LHCN-M2 (cell line): Measurements from ENCODE around the gene JADE1. TPM values are rescaled to one million over a fixed set of nuclear protein-coding genes. Genes with fewer than 3 reads are reported as not detected.

ENCODE experiments used
- DNase-seq: peaks from one replicate; pipeline ENCODE4 v3.0.0-alpha.2; 2012; ENCODE audit warnings: low read depth
- polyA plus RNA-seq: library from polyadenylated mRNA; unstranded; fragments of >200 nt; gene quantifications from one replicate; pipeline ENCODE4 v1.2.1, GENCODE V29; 2012; ENCODE audit warnings: missing spikeins
- total RNA-seq: library from RNA; depleted of rRNA; stranded (reverse); fragments of >200 nt; gene quantifications from 2 replicates; pipeline ENCODE4 v1.2.3, GENCODE V29; 2014; rRNA removed

The JADE1 gene
- total RNA-seq = 17.6 and 20.5 TPM in 2 replicates
- polyA plus RNA-seq = 11.0 TPM

DNA sequence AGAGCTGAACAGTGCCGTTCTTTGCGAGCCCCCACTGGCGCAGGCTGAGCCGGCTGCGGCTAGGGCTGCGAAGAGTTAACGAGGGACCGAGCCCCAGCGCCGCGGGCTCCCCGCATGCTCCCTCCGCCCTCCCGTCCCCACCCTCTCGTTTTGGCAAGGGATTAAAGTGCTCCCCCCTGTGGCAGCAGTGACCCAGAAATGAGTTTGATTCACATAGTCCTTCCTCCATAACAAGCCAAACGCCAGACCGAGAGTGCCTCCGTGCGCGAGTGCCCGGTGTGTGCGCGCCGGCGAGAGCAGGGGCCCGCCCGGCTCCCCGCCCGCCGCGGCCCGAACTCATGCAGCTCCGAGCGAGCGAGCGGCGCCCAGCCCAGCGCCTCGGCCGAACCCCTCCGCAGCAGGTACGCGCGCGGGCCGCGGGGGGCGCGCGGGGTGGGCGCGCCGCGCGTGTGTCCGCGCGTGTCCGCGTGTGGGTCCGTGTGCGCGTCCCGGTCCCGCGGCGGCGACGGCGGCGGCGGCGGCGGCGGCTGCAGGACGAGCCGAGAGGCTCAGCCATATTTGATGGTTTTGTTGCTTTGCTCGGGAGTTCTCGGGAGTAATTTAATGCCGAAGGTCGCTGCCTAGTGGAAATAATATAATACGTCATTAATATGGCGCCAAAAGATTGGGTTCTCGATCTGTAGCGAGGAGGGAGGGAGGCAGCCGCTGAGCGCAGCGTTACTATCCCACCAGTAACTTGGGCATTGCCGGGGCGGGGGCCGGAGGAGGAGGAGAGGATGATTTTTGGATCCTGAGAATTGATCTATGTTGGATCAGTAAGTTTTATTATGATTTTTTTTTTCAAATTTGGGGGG is at the start of gene JADE1:
Gene JADE1 (plus strand): TSS at position 224 of the 854 bp plus-strand sequence. CDS start 22,059 bp downstream, outside the sequence.
- peak; percentile 96 for DNase-seq

DNA sequence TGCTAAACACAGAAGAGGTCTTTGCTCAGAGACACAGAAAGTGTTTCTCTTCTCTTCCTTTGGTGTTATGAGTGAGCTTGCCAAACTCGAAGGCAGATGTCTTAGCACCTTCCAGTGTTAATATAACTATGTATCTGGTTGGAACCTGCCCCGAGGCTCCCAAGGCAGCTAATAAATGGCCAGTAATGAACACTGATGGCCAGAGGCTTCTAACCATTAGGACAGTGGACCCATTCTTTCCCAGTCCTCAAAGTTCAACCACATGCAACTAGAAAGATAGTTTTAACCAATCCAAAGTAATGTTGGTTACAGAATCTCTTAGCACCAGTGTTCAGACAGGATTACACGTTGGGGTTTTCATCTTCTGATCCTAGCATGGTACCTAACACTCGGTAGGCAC is 42.7 kb upstream of the JADE1 start:
- DNase-seq = no peak

DNA sequence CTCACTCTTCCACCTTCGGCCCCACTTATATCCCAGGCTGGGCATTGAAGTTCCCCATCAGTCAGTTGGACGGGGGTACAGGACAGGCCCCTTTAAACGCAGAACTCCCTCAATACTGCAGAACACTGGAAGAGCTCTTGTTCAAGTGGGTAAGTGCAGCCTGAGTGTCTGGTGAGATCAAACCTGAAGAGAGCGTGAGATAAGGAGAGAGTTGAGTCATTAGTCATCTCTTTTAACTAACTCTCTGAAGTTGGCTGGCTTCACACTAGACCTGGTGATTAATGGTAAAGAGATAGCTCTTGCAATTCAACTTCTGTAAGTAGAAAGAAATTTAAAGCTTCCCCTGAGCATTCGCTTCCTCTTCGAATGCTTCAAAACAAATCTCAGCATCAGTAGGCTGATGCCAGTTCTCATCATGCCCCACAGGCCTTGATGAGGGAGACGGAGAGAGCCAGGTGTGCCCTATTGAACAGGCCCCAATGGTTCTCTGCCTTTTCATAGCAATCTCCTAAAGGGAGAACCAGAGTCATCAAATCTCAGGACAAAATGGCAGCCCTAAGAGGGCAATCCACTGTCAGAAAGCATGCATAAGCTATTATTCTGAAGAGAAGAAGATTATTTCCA is 41.0 kb upstream of the JADE1 start:
- no peak for DNase-seq

DNA sequence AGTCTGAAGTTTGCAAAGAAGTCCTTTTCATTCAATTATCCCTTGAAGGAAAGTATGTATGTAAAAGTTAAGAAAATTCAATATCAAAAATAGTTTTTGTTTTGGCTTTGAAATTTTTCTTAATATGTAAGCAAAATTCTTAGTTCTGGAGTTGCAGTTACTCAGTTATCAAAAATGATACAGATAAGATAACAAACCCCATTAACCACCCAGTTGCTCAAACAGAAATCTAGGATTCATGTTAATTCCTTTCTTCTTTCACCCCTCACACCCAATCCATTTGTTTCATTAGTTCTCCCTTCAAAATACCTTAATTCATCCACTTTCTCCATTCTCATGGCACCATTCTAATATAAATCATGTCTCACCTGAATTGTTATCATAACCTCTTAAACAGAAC is 40.5 kb upstream of the JADE1 start:
- no peak for DNase-seq

DNA sequence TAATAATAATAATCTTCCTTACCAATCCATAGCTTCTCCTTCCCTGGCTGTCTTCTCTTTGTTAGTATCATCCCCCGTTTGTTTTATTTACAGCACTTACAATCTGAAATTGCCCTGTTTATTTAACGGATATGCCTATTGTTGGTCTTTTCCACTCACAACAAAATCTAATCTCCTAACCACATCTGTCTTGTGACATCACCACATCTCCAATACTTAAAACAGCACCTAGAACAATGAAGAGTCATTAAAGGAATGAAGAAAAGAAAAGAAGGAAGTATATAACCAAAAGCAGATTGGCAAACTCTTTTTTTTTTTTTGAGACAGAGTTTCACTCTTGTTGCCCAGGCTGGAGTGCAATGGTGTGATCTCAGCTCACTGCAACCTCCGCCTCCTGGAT is 38.7 kb upstream of the JADE1 start:
- DNase-seq = no peak

DNA sequence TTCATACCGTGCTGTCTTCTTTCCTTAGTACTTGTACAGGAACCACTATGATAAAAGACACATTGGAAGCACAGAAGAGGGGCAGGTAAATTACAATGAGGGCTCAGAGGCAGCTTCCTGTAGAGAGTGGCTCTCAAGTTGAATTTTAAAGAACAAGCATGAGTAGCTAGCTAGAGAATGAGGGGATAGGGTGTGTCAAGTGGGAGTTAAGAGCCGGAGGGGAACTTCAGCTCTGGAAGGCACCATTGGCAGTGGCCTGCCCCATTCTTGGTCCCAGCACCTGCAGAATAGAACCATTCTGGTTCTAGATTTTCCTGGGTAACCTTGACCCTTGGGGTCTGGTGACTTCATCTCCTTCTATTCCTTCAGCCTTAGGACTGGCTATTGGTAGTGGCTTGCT is 34.0 kb upstream of the JADE1 start:
- DNase-seq = no peak

DNA sequence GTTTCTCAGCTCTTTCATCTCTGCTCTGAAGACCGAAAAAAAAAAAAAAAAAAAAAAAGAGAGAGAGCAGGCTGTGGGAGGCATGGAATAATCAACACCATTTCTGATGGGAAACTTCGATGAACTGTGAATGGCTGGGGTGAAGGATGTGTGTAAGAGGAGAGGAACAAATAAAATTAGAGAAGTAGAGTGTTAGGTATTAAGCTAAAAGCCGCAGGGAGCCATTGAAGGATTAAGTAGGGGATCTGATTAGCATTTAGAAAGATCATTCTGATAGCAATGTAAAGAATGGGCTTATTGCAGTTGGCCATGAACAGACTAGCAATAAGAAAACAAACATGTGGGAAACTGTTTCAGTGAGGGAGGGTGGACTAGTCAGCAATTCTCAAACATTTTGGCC is 33.6 kb upstream of the JADE1 start:
- no peak for DNase-seq

DNA sequence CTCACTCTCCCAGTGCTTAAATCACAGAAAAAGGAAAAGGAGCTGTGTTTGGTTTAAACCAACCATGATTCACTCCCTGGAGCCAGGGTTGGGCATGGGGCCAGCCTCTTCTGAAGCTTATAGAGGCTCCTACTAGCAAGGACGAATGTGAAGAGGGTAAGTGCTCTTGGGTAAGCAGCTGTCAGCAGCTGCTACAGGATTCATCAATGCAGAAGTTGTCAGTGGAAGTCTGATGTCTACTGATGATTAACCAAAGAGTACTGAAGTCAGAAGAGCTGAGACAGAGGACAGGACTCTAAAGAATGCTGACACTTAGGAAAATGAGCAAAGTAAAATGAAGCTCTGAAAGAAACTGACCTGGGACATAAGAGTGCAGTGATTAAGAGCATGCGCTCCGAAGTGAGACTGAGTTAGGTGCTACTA is 32.7 kb upstream of the JADE1 start:
- peak; percentile 100 for DNase-seq

DNA sequence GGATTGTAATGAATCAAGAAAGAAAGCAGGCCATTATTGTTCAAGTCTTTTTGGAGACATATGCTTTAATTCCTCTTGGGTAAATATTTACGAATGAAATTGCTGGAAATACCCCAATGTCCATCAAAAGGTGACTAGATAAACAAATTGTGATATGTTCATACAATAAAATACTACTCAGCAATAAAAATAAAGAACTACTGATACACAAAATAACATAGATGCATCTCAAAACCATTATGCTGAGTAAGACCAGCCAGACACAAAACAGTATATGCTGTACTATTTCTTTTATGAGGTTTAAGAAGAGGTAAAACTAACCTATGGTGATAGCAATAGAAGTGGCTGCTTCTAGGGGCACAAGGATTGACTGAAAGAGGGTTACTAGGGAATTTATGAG is 28.8 kb upstream of the JADE1 start:
- no peak for DNase-seq

DNA sequence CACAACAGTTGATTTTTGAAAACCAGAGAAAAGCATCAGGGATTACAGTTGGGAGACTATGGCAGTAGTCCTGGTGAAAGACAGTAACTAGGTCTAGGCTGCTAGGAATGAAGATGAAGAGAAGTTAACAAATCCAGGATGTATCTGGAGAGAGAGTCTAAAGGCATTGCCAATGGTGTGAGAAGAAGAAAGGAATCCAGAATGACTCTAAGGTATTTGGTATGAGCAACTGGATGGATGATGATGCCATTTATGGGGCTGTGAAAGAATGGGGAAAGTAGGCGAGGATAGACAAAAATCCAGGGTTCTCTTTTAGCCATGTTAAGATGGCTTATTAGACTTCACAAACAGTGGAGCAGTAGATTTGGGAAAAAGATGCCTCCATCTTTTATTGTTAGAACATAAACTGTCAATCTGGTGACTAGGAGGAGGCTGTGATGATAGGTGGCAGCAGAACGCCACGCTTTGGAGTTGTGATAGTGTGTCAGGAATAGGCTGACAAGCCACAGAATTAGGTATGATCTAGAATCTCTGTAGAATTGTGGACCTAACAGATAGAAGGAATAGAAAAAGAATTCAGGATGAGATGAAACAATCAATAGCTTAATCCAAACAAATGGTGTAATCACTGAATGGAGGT is 27.3 kb upstream of the JADE1 start:
- peak; percentile 19 for DNase-seq

DNA sequence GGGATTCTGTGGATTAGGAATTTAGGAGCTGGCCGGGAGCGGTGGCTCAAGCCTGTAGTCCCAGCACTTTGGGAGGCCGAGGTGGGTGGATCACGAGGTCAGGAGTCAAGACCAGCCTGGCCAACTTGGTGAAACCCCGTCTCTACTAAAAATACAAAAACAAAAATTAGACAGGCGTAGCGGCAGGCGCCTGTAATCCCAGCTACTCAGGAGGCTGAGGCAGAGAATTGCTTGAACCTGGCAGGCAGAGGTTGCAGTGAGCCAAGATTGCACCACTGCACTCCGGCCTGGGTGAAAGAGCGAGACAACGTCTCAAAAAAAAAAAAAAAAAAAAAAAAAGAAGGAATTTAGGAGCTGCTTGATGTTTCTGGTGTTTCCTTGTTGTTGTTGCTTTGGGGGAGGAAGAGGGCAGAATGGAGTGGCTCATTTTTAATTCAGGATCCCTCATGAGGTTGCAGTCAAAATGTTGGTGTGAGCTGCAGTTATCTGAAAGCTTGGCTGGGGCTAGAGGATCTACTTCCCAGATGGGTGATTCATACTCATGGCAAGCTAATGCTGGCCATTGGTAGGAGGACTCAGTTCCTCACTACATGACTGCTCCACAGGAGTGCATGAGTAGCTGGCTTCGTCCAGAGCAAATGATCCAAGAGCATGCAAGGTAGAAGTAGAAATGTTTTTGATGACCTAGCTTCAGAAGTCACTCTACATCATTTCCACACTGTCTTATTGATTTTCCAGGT is 26.5 kb upstream of the JADE1 start:
- DNase-seq = peak; percentile 25

DNA sequence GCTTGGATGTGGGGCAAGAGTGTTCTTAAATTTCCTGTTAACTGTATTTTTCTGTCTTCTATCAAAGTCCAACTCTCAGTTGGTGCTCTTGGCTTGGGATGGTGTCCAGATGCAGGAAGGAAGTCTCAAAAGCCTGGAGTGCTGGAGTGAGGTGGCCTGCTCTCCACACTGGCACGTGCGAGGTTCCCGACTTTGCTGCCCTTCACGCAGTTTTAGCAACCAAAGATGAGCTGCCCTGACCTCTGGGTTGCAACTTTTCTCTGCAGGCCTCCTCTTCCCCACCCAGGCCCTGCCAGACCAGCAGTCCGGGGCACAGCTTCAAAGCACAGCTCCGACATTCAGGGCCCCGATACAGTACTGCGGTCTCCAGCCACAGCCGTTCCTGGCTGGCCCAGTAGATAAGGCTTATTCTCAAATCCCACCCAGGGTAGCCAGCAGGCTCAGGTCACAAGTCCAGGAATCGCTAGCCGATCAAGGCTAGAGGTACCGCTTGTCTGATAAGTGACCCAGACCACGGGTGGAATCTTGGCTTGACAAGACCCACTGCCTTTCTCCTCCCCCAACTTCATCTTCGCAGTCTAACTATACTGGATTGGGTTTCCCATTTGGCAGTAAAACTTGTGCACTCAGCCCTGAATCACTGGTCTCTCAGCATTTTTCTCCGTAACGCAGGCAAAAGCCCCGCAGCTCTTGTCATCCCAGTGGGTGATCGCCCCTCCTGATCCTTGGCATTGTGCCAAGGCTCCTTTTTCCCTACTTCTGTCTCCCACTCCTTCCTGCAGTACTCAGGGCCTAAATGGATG is 21.8 kb upstream of the JADE1 start:
- no peak for DNase-seq

DNA sequence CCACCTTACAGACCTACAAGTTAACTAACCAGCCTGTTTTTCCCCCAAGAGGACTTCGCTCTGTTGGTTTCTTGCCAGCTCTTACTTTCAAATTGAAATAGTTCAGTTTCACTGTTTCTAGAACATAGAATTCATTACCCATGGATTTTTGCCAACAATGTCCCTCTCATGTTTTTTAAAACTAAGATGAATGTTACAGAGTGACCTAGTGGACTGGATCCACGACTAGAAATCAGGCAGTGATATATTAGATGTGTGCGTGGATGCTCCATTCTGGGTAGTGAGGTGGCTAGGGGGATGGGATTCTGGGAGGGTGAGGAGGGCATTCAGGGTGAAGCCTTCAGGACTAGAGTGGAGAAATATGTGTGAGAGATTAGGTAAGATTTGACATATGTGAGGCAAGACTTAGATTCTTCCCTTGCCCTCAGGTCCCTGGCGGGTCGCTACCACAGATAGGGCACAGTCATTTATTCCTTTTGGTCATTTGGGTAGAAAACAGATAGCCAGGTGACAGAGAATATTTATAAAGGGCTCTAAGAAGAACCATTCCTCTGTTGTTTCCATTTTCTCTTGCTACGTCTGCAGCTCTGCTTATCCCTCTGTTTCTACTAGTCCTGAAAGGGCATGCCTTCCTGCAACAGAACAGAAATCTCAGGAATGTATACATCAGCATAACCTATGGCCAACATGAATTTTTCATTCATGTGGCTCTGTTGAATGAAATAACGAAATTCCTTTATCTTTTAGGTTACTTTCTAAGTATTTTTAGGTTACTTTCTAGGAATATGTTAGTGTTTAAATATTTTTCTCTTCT is 15.4 kb upstream of the JADE1 start:
- DNase-seq = no peak

DNA sequence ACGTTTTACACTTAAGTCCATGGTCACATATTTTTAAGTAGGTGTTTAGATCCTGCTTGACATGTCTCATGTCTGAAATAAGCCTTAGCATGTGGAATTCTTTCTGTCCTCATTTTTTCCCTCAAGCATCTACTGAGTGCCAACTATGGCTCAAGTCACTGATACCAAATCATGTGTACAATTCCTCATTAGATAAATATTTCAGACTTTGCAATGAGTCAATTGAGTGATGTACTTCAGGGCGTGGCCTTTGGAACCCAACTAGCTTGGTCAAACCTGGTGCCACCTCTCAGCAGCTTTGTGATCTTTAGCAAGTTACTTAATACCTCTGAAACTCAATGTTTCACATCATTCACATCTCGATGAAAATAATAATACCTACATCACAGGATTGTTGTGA is 12.6 kb upstream of the JADE1 start:
- no peak for DNase-seq

DNA sequence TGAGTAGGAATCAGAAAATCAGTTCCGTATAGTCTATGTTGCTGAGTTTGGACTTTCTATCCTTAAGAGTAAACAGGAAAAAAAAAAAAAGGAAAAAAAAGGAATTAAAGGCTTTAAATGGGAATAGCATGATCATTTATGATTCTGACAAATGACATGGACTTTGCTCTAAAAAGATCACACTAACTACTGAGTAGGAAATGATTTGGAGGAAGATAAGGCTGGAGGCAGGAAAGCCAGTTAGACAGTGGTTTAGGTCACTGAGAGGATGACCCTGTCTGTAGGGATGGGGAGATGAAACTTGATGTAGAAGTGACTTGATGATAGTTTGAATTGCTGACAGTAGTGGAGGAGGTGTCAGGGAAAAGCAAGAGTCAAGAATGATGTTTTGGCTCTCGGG is 9.2 kb upstream of the JADE1 start:
- no peak for DNase-seq

DNA sequence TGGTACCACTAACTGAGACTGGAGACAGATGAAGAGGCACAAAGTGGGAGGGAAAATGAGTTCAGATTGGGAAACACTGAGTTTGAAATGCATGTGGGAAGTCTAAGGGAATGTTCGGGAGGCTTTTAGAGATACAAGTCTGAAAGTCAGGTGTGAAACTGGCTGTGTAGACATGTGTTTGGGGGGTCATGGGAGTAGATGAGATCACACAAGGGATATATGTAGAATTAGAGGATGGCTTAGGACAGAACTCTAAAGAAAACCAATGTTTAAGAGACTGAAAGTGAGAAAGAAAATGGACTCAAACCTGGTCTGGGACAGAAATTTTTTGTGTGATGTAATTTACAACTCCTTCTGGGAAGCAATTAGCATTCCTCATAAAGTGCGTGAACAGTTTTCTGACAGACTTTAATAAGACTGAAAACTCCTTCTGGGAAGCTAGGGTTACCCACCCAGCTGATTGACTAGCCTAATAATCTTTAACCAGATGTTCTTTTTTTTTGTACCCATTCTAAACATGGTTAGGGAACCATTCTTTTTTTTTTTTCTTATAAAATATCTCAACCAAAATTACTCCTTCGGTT is 8.7 kb upstream of the JADE1 start:
- no peak for DNase-seq

DNA sequence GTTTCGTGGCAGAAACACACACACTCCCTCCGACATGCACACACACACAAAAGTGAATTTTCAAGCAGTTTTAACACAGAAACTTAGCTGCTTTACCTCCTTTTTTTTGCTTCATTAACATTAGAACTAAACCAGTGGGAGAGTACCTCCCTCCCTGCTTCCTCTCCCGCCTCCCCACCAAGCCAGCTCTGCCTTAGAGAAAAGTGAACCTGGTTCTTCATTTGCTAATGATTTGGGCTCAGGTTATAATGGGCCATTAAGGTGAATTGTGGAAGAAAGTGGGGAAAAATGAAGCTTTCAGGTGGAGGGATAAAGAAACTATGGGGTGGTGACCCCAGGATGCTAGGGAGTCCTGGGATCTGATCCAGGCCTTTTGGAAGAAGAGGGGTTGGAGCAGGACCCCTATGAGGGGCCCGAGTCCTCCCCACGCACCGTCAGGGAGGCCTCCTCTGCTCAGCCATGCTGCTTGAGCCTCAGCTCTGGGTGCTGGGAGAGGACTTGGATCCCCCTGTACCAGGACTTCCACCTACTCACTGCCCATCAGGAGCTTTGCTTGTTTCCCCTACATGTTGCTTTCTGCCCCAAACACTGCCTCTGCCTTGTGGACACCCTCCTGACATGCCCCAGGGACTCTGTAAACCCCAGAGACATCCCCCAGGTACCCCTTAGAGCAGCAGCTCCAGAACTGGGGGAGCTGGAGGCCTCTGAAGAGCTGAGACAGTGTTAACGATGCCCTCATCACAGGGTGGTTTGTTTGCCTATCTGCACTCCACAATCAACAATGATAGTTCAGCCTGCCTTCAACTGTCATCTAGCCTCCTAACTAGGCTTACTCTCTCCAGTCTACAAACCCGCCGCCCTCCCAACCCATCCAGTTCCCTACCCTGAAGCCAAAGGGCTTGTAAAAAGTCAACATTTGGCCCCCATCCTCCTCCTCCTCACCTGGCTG is 6.5 kb upstream of the JADE1 start:
- DNase-seq = no peak

DNA sequence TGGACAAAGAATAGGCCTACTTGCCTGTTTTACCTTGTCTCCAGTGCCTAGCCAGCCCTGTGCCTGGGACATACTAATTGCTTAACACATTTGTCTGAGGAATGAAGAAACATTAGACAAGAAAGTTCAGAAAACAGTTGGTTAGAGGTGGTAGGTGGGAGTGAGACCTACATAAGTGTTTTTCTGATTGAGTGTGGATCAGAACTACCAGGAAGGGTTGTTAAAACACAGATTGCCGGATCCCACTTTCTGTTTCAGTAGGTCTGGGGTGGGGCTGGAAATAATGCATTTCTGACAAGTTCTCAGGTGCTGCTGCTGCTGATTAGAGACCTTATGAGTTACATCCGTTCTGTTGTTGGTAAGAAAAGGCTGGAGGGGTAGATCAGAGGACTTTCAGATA is 5.7 kb upstream of the JADE1 start:
- DNase-seq = no peak
